Measurements from ENCODE around the gene IL20. TPM values are rescaled to one million over a fixed set of nuclear protein-coding genes. Genes with fewer than 3 reads are reported as not detected.

IL20 gene
- total RNA-seq: not detected in 2 replicates

GRCh38 chr1:206864939-206865671 is at the start of gene IL20:
Gene IL20, plus strand, starts transcription at chr1:206865623. Its CDS starts 230 bp downstream, at chr1:206865853.

GRCh38 chr1:206897175-206897574 is 31.8 kb downstream of the IL20 start, which contains the start of gene IL24:
Gene IL24, plus strand, starts transcription at chr1:206897443. Its CDS starts 390 bp downstream, at chr1:206897833.

Other genes with a start within 250 kb of the IL20 start
- gene DYRK3, start 230.1 kb upstream of the IL20 start, total RNA-seq: 24.7 and 29.9 TPM in 2 replicates
- 33.8 and 34.9 TPM in 2 replicates for gene MAPKAPK2, start 180.7 kb upstream of the IL20 start, total RNA-seq
- gene IL19, start 94.8 kb upstream of the IL20 start, total RNA-seq: 0.28 TPM in 1 of 2 replicates, not detected in the other
- not detected in 2 replicates for gene IL10, start 93.1 kb upstream of the IL20 start, total RNA-seq
- gene IL24, start 31.8 kb downstream of the IL20 start, total RNA-seq: 1.7 and 3.7 TPM in 2 replicates
- gene FCMR, start 56.3 kb downstream of the IL20 start, total RNA-seq: not detected in 2 replicates
- gene PIGR, start 80.8 kb downstream of the IL20 start, total RNA-seq: under 0.01 TPM in 2 replicates
- under 0.01 TPM in 1 of 2 replicates, not detected in the other for gene FCAMR, start 104.8 kb downstream of the IL20 start, total RNA-seq
- gene C1orf116, start 167.1 kb downstream of the IL20 start, total RNA-seq: under 0.01 TPM in 1 of 2 replicates, not detected in the other
- gene YOD1, start 185.6 kb downstream of the IL20 start, total RNA-seq: 7.3 and 7.9 TPM in 2 replicates
- 1.5 and 6.5 TPM in 2 replicates for gene PFKFB2, start 187.7 kb downstream of the IL20 start, total RNA-seq
- not detected in 2 replicates for gene C4BPB, start 223.2 kb downstream of the IL20 start, total RNA-seq
- not detected in 2 replicates for gene C4BPA, start 238.6 kb downstream of the IL20 start, total RNA-seq